H7 (cell line): ENCODE results near the gene IGF2R. TPM values are rescaled to one million over a fixed set of nuclear protein-coding genes. Genes with fewer than 3 reads are reported as not detected.
A peak's percentile ranks its signal among the peaks of the same experiment; 100 is the strongest.
"Not testable (repeated sequence)": the region's sequence is repeated elsewhere in the genome, so short reads cannot be mapped to it uniquely, and the experiment has no call there.

Source experiments
- DNase-seq: peaks from one replicate; pipeline ENCODE4 v3.0.0; 2012
- H3K27me3 ChIP-seq: 2 replicates; pipeline ENCODE4 v1.6.0; 2011; ENCODE audit warnings: mild to moderate bottlenecking, low read length; ENCODE audit not compliant: control insufficient read depth, insufficient read depth
- H3K36me3 ChIP-seq: replicated peaks from 2 replicates; pipeline ENCODE4 v1.5.1; 2011; ENCODE audit warnings: low read length; ENCODE audit not compliant: control insufficient read depth, insufficient read depth
- H3K4me3 ChIP-seq: 2 replicates; pipeline ENCODE4 v1.5.1; 2011; ENCODE audit warnings: low read depth, mild to moderate bottlenecking, control low read depth, low read length, moderate library complexity; ENCODE audit not compliant: insufficient read depth
- total RNA-seq: library from RNA; depleted of rRNA; stranded (reverse); fragments of >200 nt; shearing (Covaris generic); gene quantifications from 2 replicates; pipeline ENCODE4 v1.2.3, GENCODE V29; 2014

IGF2R gene
- total RNA-seq, 1 experiment from 2014 or later, result 29.4 TPM

- no peak for DNase-seq
- H3K36me3 ChIP-seq, result no peaks in the 10 kb centered on the region
- H3K27me3 ChIP-seq, result no peaks in the 10 kb centered on the region
- H3K4me3 ChIP-seq, result no peak overlapping the region
Measured at GRCh38 chr6:159992366-159992765, 23.5 kb downstream of the IGF2R start.

- no peak for DNase-seq
- H3K4me3 ChIP-seq, result no peak overlapping the region
- H3K27me3 ChIP-seq, result no peaks in the 10 kb centered on the region
- H3K36me3 ChIP-seq, result no peaks in the 10 kb centered on the region
Measured at GRCh38 chr6:159995405-159995804, 26.5 kb downstream of the IGF2R start.

- no peak overlapping the region for H3K4me3 ChIP-seq
- no peaks in the 10 kb centered on the region for H3K27me3 ChIP-seq
- no peaks in the 10 kb centered on the region for H3K36me3 ChIP-seq
- no peak for DNase-seq
Measured at GRCh38 chr6:159996087-159996622, 27.3 kb downstream of the IGF2R start.

- no peak for DNase-seq
- H3K4me3 ChIP-seq, result no peak overlapping the region
- H3K27me3 ChIP-seq, result no peaks in the 10 kb centered on the region
- H3K36me3 ChIP-seq, result no peaks in the 10 kb centered on the region
Measured at GRCh38 chr6:159996626-159997497, 28.0 kb downstream of the IGF2R start.

DNA sequence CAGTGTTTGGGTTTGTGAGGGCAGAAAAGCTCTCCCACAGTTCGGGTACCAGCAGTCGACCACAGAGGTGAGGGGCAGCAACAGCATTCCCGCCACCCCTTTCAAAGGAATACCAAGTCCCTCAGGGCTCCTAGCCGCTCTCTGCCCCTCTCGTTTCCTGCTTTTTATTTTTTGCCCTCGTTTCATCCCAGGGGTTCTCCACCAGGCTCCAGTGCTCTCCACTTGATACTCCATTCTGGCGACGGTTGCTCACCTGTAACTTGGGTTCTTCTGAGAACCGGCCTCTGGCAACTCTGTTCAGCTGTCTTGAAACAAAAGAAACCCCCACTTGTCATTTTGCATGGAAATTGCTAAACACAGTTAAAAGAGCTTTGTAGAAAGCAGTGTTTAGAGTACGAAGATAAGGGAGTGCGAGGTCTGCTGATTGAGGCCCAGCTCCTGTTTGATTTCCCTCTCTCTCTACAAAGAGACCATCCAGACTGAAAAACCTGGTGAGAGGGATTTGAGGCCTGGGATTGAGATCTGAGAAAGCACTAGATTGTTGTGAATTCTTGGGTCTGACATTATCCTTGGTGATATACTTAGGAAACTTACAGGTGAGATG lies 28.7 kb downstream of the IGF2R start:
- H3K36me3 ChIP-seq, result no peaks in the 10 kb centered on the region
- DNase-seq, result no peak
- no peak overlapping the region for H3K4me3 ChIP-seq

GRCh38 chr6:159998538-159998937 lies 29.7 kb downstream of the IGF2R start:
- Histone ChIP-seq H3K36me3 (no peaks in the 10 kb centered on the region), H3K27me3 (no peaks in the 10 kb centered on the region), H3K4me3 (no peak overlapping the region)
- DNase-seq, result no peak

More for the DNA sequence above, 28.7 kb downstream of the IGF2R start:
- H3K27me3 ChIP-seq, result no peaks in the 10 kb centered on the region

GRCh38 chr6:159999240-159999671 lies 30.4 kb downstream of the IGF2R start:
- H3K27me3 ChIP-seq, result no peaks in the 10 kb centered on the region
- no peaks in the 10 kb centered on the region for H3K36me3 ChIP-seq
- no peak overlapping the region for H3K4me3 ChIP-seq
- DNase-seq, result no peak

DNA sequence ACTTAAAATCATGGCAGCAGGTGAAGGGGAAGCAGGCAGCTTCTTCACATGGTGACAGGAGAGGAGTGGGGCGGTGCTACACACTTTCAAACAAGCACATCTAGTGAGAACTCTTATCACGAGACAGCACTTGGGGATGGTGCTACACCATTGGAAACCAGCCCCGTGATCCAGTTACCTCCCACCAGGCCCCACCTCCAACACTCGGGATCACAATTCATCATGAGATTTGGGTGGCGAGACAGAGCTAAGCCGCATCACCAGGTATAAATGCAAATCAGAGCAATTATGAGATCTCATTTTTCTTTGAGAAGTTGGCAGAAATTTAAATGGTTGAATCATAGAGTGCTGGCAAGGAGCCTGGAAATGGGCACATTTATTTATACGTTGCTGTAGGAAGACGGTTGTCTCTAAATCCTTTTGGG lies 31.4 kb downstream of the IGF2R start:
- Histone ChIP-seq H3K27me3 (no peaks in the 10 kb centered on the region), H3K36me3 (no peaks in the 10 kb centered on the region), H3K4me3 (no peak overlapping the region)
- DNase-seq, result no peak

GRCh38 chr6:160000893-160001427 lies 32.1 kb downstream of the IGF2R start:
- not testable (repeated sequence) for H3K27me3 ChIP-seq, H3K36me3 ChIP-seq, DNase-seq, H3K4me3 ChIP-seq

- Histone ChIP-seq H3K4me3 (no peak overlapping the region), H3K36me3 (no peaks in the 10 kb centered on the region), H3K27me3 (no peaks in the 10 kb centered on the region)
- DNase-seq, result no peak
Measured at GRCh38 chr6:160002882-160003281, 34.0 kb downstream of the IGF2R start.

DNA sequence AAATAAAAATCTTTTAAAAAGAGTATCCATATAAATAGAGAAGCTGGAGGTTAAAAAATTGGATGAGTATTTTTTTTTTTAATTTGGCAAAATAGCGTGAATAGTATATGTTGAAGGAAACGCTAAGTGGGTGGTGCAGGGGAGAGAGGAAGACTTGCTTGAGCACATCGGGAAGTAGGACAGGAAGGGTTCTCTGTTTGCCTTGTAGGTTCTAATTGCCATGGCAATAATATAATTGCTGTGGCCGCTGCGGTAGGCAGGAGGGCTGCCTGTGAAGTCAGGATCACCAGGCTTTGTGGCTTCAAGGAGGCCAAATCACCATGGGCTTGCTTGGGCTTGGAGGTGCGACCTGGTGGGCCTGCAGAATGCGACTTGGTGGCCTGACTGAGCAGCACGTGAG lies 35.1 kb downstream of the IGF2R start:
- H3K27me3 ChIP-seq, result no peaks in the 10 kb centered on the region
- DNase-seq, result no peak
- H3K36me3 ChIP-seq, result no peaks in the 10 kb centered on the region
- no peak overlapping the region for H3K4me3 ChIP-seq

- Histone ChIP-seq H3K27me3 (no peaks in the 10 kb centered on the region), H3K36me3 (no peaks in the 10 kb centered on the region), H3K4me3 (no peak overlapping the region)
- no peak for DNase-seq
Measured at GRCh38 chr6:160004419-160005175, 35.7 kb downstream of the IGF2R start.

GRCh38 chr6:160005211-160005610 lies 36.3 kb downstream of the IGF2R start:
- H3K27me3 ChIP-seq, result no peaks in the 10 kb centered on the region
- no peak overlapping the region for H3K4me3 ChIP-seq
- no peaks in the 10 kb centered on the region for H3K36me3 ChIP-seq
- DNase-seq, result peak; percentile 53

DNA sequence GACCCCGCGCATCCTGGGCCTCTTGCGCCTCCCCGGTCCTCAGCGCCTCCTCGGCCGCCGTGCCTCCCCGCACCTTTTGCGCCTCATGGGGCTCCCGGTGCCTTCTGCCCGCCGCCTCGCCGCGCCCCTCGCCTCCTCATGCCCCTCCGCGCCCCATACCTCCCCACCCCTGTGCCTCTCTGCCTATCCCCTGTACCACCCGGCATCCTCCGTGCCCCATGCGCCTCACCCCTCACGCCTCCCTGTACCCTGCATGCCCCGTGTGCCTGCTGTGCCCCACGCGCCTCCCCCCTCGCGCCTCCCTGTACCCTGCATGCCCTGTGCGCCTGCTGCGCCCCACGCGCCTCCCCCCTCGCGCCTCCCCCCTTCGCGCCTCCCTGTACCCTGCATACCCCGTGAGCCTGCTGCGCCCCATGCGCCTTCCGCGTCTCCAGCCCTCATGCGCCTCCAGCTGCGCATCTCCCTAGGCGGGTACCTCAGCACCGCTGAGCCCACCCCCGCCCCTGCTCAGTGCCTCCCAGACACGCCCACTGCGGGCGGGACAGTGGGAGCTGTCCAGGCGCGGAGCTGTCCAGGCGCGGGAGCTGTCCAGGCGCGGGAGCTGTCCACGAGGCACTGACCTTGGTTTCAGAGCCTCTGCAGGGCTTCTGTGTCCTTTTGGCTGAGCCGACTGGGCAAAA lies 37.1 kb downstream of the IGF2R start:
- peak; percentile 62 for DNase-seq
- Histone ChIP-seq H3K27me3 (no peaks in the 10 kb centered on the region), H3K4me3 (no peak overlapping the region), H3K36me3 (peaks cover 2% of the 10 kb centered on the region; the same call in 1 of the 2 replicates)
